ENCODE data around the gene CDC7.

DNA sequence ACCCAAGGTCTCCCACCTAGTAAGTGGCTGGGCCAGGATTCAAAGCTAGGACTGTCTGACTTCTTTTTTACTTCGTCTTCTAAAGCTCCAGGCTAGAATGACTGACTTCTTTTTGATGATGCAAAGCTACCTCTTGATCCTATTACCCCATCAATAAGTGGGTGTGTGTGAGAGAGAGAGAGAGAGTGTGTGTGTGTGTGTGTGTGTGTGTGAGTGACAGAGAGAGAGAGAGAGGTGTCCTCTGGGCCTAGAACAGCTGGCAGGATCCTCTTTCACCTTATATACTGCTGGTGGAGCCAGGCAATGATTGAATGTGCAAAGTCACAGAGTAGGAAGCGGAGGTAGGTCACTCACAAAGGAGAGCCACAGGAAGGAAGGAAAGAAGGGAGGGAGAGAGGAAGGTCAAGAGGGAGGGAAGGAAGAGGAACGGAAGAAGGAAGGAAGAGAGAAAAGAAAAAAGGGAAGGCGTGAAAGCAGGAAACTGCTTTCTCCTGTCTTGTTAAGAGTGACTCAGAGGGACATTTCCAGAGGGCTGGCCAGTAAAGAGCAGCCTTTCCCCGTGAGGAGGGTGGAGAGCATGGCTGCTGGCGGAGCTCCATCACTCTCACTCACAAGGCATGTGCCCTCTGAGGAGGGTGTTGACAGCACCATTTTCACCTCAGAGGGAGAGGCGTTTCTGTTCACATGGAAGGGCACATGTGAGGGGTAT is 68.9 kb downstream of the CDC7 start:
- no peak for TF ChIP-seq E2F1 (CRISPR knock-in tag; IDR thresholded peaks at IDR 0.05)
- no peak for TF ChIP-seq CTCF (IDR thresholded peaks at IDR 0.05)
- TF ChIP-seq SP1 (CRISPR knock-in tag; conservative IDR thresholded peaks at IDR 0.05), result no peak
- TF ChIP-seq, protein P1, sequence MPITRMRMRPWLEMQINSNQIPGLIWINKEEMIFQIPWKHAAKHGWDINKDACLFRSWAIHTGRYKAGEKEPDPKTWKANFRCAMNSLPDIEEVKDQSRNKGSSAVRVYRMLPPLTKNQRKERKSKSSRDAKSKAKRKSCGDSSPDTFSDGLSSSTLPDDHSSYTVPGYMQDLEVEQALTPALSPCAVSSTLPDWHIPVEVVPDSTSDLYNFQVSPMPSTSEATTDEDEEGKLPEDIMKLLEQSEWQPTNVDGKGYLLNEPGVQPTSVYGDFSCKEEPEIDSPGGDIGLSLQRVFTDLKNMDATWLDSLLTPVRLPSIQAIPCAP (CRISPR knock-in tag; IDR thresholded peaks at IDR 0.05), result no peak
- TF ChIP-seq ESRRA (CRISPR knock-in tag; IDR thresholded peaks at IDR 0.05; ENCODE audit: borderline replicate concordance), result no peak
- TF ChIP-seq USF1 (CRISPR knock-in tag; IDR thresholded peaks at IDR 0.05), result no peak
- no peak for TF ChIP-seq NFYB (CRISPR knock-in tag; conservative IDR thresholded peaks at IDR 0.05; ENCODE audit: low read depth)
- TF ChIP-seq ZNF425 (CRISPR knock-in tag; conservative IDR thresholded peaks at IDR 0.05), result no peak
- no peak for TF ChIP-seq CREM (CRISPR knock-in tag; IDR thresholded peaks at IDR 0.05)
- no peak for TF ChIP-seq NR3C1 (CRISPR knock-in tag; conservative IDR thresholded peaks at IDR 0.05; ENCODE audit: low read depth)
- TF ChIP-seq ZNF121 (CRISPR knock-in tag; IDR thresholded peaks at IDR 0.05), result no peak
- TF ChIP-seq, protein P2, sequence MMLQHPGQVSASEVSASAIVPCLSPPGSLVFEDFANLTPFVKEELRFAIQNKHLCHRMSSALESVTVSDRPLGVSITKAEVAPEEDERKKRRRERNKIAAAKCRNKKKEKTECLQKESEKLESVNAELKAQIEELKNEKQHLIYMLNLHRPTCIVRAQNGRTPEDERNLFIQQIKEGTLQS (CRISPR knock-in tag; conservative IDR thresholded peaks at IDR 0.05), result no peak
- TF ChIP-seq AFF4 (CRISPR knock-in tag; IDR thresholded peaks at IDR 0.05; ENCODE audit: borderline replicate concordance), result no peak

All from WTC11 (cell line).